ENCODE measurements around the gene UNC5C.

- no peak for TF ChIP-seq CTCF (IDR thresholded peaks at IDR 0.05)
- no peak for TF ChIP-seq POLR2AphosphoS5 (IDR thresholded peaks at IDR 0.05; ENCODE audit: low read depth, low read length)
These were observed 332.1 kb downstream of the UNC5C start for GRCh38 chr4:95216636-95217035.

All from Panc1 (cell line).